ENCODE results near the gene TAF1.

- TF ChIP-seq TCF7L2 (IDR thresholded peaks at IDR 0.05; ENCODE audit: low read depth, low read length): no peak
- TF ChIP-seq ONECUT2 (CRISPR knock-in tag; IDR thresholded peaks at IDR 0.05): no peak
- no peak for TF ChIP-seq CTCF (CRISPR knock-in tag; IDR thresholded peaks at IDR 0.05)
- TF ChIP-seq KAT7 (CRISPR knock-in tag; IDR thresholded peaks at IDR 0.05; ENCODE audit: borderline replicate concordance): no peak
- no peak for TF ChIP-seq YY1 (IDR thresholded peaks at IDR 0.05; ENCODE audit: insufficient read depth, insufficient replicate concordance, low read depth, low read length)
- no peak for TF ChIP-seq SMARCE1 (IDR thresholded peaks at IDR 0.05; ENCODE audit: borderline replicate concordance)
- no peak for TF ChIP-seq ASH2L (IDR thresholded peaks at IDR 0.05; ENCODE audit: insufficient read length, low read depth, low read length)
- no peak for TF ChIP-seq ZBTB40 (IDR thresholded peaks at IDR 0.05)
- TF ChIP-seq ZBTB40 (CRISPR knock-in tag; IDR thresholded peaks at IDR 0.05): no peak
- no peak for TF ChIP-seq CHD4 (IDR thresholded peaks at IDR 0.05; ENCODE audit: borderline replicate concordance, low read length)
- TF ChIP-seq NPAS2 (CRISPR knock-in tag; IDR thresholded peaks at IDR 0.05; ENCODE audit: borderline replicate concordance): no peak
- no peak for TF ChIP-seq NR1H2 (CRISPR knock-in tag; IDR thresholded peaks at IDR 0.05; ENCODE audit: borderline replicate concordance, low read depth)
Measured at GRCh38 chrX:71367396-71367795, 1.2 kb downstream of the TAF1 start.

Measured in HepG2 (cell line).